Hindlimb muscle (tissue), 1 donor: ENCODE data around the gene SRSF8. TPM values are rescaled to one million over a fixed set of nuclear protein-coding genes. Genes with fewer than 3 reads are reported as not detected.

ENCODE experiments used
- DNase-seq: peaks from one replicate; pipeline ENCODE4 v3.0.0-alpha.2; 2013
- polyA plus RNA-seq: library from polyadenylated mRNA; unstranded; fragments of 120-200 nt; gene quantifications from one replicate; pipeline ENCODE4 v1.2.1, GENCODE V29; 2013; ENCODE audit not compliant: insufficient read length

Gene SRSF8
- polyA plus RNA-seq, 1 donor = 38.1 TPM

GRCh38 chr11:95070471-95070870 lies 3.8 kb downstream of the SRSF8 start:
- DNase-seq = no peak

DNA sequence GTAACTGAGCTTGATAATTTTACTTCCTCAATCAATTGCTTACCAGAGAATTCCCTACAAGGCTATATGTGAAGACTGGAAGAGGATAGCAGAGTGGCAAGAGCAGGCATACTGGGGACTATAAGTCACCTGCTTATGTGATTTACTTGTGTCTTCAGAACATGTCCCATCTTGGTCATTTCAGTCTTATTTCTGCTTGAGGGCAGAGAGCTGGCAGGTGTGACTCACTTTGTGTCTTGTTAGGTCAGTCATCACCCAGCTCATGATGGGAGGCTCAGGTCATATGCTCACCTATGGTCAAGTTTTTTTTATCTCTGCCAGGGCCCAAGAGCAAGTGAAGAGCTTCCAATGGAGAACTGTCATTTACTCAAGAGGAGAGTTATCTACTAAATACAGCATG lies 6.2 kb downstream of the SRSF8 start:
- no peak for DNase-seq

- no peak for DNase-seq
Observed at GRCh38 chr11:95074792-95075563, 8.3 kb downstream of the SRSF8 start.

GRCh38 chr11:95076416-95076815 lies 9.7 kb downstream of the SRSF8 start:
- no peak for DNase-seq

GRCh38 chr11:95076981-95077380 lies 10.3 kb downstream of the SRSF8 start:
- no peak for DNase-seq

- DNase-seq = no peak
Observed at GRCh38 chr11:95078526-95078925, 11.8 kb downstream of the SRSF8 start.

- DNase-seq = no peak
Observed at GRCh38 chr11:95081010-95081409, 14.3 kb downstream of the SRSF8 start.

- no peak for DNase-seq
Observed at GRCh38 chr11:95081412-95081811, 14.7 kb downstream of the SRSF8 start.

DNA sequence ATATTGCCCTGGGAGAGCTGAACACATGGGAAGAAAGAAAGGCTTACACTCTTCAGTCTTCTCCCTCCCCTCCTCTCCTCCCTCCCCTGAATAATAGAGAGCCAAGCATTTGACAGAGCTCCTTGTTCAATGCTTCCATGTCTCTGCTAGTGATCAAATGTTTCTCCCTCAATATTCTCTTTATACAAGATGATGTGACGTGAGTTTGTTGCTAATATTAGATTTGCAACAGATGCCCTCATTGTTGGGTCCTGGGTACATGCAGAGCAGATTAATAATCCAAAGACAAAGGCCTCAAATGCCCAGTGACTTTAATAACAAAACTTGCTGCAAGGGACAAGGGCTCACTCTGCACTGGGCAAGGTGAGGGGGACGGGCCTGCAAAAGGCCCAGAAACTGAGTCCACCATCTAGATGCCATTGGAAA lies 15.9 kb downstream of the SRSF8 start:
- DNase-seq = no peak

DNA sequence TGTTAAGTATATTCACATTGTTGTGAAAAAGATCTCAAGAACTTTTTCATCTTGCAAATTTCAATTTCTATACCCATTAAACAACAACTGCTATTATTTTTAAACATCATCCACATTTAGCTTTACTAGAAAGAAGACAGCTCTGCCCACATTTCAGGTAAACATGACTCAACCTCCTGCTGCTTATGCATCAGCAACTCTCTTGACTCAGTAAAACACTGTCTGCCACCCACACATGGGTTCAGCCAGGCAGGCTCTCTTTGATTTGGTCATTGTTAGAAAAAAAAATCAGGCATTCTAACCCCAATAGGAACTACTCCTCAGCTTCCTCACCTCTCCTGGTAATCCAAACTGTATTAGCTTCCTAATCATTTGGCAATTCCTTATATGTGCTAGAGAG lies 17.8 kb downstream of the SRSF8 start:
- no peak for DNase-seq

GRCh38 chr11:95085117-95085816 lies 18.5 kb downstream of the SRSF8 start:
- no peak for DNase-seq

DNA sequence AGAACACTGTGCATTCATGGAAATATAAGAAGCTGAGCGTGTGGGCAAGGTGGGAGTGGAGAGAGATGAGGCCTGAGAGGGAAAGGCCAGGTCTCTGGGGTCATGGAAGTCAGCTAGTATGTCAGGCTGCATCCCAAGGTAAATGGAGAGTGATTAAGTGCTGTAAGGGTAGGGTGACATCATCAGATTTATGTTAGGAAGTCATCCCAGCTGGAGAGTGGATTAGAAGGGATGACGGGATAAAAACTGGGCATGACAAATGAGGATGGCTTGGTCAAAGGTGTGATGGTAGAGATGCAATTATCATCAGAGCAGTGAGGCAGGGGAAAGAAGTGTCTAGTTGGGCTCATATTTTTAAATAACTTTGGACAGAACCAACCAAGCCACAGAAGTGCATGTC lies 19.4 kb downstream of the SRSF8 start:
- no peak for DNase-seq

DNA sequence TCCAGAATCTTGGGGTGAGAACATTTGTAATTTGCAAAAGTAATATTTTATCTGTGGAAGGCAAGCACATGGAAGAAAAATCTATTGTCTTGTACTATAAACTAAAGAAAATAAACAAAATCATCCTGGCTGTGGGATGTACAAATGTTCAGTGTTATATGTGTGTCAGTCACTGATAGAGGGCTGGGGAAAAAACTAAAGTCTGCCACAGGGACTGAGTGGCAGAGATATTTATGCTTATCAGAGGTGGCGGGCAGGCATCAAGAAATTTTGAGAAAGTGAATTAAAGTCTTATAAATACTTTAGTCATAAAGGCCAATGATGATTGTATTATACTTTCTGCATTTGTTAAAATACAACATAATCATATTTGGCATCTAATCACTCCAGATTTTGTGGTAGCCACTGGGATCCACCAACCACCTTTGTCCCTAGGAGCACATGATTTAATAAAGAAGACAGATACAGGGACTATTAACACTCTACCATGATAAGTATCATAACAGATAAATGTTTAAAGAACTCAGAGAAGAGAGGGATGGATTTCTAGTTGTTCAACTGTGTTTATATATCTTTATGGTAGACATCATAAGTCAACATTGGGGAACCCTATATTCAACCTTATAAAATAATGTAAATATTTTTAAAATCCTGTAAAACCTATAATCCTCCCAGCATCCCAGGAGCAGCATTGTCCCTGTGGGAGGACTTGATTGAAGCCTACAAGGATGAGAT lies 20.3 kb downstream of the SRSF8 start:
- DNase-seq = no peak

- no peak for DNase-seq
Observed at GRCh38 chr11:95088946-95089619, 22.4 kb downstream of the SRSF8 start.

DNA sequence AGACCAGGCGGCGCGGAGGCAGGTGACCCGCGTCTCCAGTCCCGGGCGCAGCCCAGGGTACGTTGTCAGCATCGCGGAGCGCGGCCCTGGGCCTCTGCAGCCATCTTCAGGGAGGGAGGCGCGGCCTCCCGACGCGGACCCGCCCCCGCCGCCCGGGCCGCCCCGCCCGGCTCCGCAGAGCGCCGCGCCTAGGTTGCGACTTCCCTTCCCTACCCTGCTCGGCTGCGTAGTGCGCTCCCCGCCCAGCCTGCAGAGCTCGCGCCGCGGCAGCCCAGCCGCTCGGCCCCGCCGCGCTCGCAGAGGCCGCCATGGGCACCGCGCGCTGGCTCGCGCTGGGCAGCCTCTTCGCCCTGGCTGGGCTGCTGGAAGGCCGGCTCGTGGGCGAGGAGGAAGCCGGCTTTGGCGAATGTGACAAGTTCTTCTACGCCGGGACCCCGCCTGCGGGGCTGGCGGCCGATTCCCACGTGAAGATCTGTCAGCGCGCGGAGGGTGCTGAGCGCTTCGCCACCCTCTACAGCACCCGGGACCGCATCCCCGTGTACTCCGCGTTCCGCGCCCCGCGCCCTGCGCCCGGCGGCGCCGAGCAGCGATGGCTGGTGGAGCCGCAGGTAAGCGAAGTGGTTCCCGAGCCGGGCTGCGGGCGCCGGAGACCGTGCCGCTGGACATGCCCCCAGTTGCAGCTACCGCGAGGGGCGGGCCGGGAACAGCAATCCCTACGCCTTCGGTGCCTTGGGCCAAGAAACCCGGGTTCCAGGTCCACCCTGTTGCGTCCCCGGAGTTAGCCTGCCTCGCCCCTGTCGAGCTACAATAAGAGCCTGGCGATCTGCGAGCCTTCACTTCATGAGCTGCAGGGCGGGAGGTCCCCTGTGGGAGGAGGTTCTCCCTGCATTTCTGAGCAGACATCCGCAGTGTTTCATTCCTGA lies 23.2 kb downstream of the SRSF8 start, which contains the start of gene ENDOD1:
Gene ENDOD1 (plus strand): TSS at position 227 of the 923 bp plus-strand sequence. CDS start 82 bp downstream, at position 309.
- DNase-seq = peak; percentile 91

GRCh38 chr11:95091663-95092180 lies 25.0 kb downstream of the SRSF8 start:
- DNase-seq = no peak

DNA sequence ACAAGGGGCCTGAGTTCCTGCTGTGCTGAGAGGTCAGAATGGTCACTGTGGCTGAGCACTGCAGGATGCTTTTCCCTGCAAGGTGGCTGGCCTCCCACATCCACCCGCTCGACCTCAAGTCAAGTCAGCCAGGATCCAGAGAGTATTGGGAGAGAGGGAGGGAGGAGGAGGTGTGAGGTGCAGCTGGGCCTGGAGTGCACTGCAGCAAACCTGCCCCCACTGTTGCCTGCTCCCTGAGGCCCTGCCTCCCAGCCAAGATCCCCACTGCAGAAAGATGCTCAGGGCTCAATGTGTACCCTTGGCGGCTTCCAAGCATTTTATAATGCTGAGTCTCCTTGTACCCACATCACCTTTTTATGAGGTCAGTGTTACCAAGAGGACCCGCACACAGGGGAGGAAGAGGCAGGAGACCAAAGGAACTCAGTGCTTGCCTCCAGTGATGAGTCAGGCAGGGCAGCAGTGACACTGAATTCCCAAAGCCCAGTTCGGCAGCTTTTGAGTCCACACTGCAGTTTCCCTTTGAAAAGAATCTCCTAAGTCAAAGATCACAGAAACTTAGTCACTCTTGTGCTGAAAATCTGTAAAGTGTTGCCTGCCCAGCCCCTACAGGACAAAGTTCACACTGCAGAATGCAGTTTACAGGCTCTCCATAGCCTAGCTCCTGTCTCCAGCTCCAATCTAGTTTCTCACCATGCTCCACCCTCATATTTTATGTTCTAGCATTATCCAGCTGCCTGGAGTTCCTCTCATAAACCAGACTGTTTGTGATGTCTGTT lies 26.0 kb downstream of the SRSF8 start:
- no peak for DNase-seq

GRCh38 chr11:95093548-95093947 lies 26.8 kb downstream of the SRSF8 start:
- DNase-seq = no peak

- no peak for DNase-seq
Observed at GRCh38 chr11:95095858-95096587, 29.3 kb downstream of the SRSF8 start.

GRCh38 chr11:95097209-95097608 lies 30.5 kb downstream of the SRSF8 start:
- DNase-seq = no peak
